GM23338 (cell line): ENCODE data around the gene TFDP1. TPM values are rescaled to one million over a fixed set of nuclear protein-coding genes. Genes with fewer than 3 reads are reported as not detected.

Experiments
- ATAC-seq: fragments of 200-7000 bp; cut with Tn5 transposase; 3 replicates; pipeline ENCODE4 v1.9.1; 2020
- DNase-seq: peaks from one replicate; pipeline ENCODE4 v3.0.0-alpha.2; 2015; ENCODE audit warnings: low spot score
- H2AFZ ChIP-seq: fragments of 200-600 bp; sonication (generic); 2 replicates; pipeline ENCODE4 v1.8.0; 2016; ENCODE audit warnings: antibody characterized with exemption, mild to moderate bottlenecking, moderate library complexity
- H3F3A ChIP-seq: fragments of 200-600 bp; sonication (generic); replicated peaks from 2 replicates; pipeline ENCODE4 v1.8.0; 2017; ENCODE audit warnings: antibody characterized with exemption, mixed run types, low read depth
- H3K27ac ChIP-seq: fragments of 200-600 bp; sonication (generic); 2 replicates; pipeline ENCODE4 v1.6.1; 2016; ENCODE audit warnings: low read depth
- H3K27me3 ChIP-seq: fragments of 200-600 bp; sonication (generic); 2 replicates; pipeline ENCODE4 v1.8.0; 2016; ENCODE audit warnings: mild to moderate bottlenecking, mixed run types, moderate library complexity; ENCODE audit not compliant: insufficient read depth
- H3K36me3 ChIP-seq: fragments of 200-600 bp; sonication (generic); 2 replicates; pipeline ENCODE4 v1.8.0; 2016; ENCODE audit warnings: mild to moderate bottlenecking; ENCODE audit not compliant: insufficient read depth
- H3K4me1 ChIP-seq: fragments of 200-600 bp; sonication (generic); 2 replicates; pipeline ENCODE4 v1.8.0; 2016; ENCODE audit warnings: mild to moderate bottlenecking, moderate library complexity; ENCODE audit not compliant: insufficient read depth
- H3K4me2 ChIP-seq: fragments of 200-600 bp; sonication (generic); 2 replicates; pipeline ENCODE4 v1.7.1; 2017; ENCODE audit warnings: mixed run types
- H3K4me3 ChIP-seq: fragments of 200-600 bp; sonication (generic); 2 replicates; pipeline ENCODE4 v1.6.1; 2016; ENCODE audit warnings: mixed run types
- H3K79me2 ChIP-seq: fragments of 200-600 bp; sonication (generic); replicated peaks from 2 replicates; pipeline ENCODE4 v1.8.0; 2017; ENCODE audit warnings: mild to moderate bottlenecking; ENCODE audit not compliant: insufficient read depth
- H3K9me2 ChIP-seq: fragments of 200-600 bp; sonication (generic); 2 replicates; pipeline ENCODE4 v1.8.0; 2017; ENCODE audit not compliant: insufficient read depth
- H4K20me1 ChIP-seq: fragments of 200-600 bp; sonication (generic); replicated peaks from 2 replicates; pipeline ENCODE4 v1.8.0; 2017; ENCODE audit warnings: mild to moderate bottlenecking; ENCODE audit not compliant: insufficient read depth
- H3K27ac Mint-ChIP-seq: 2 replicates; pipeline ENCODE4 v1.8.0; 2020; ENCODE audit warnings: inconsistent platforms, mild to moderate bottlenecking, moderate library complexity, mixed read lengths
- H3K27me3 Mint-ChIP-seq: 3 replicates; pipeline ENCODE4 v1.8.0; 2022; ENCODE audit warnings: low read depth, mild to moderate bottlenecking, moderate library complexity, mixed read lengths, inconsistent platforms; ENCODE audit not compliant: insufficient read depth, poor library complexity
- H3K36me3 Mint-ChIP-seq: 3 replicates; pipeline ENCODE4 v1.8.0; 2021; ENCODE audit warnings: low read depth, mild to moderate bottlenecking, inconsistent platforms, moderate library complexity, mixed read lengths
- H3K4me1 Mint-ChIP-seq: 3 replicates; pipeline ENCODE4 v1.8.0; 2020; ENCODE audit warnings: mild to moderate bottlenecking, inconsistent platforms, mixed read lengths
- H3K4me3 Mint-ChIP-seq: 3 replicates; pipeline ENCODE4 v1.8.0; 2021; ENCODE audit warnings: moderate library complexity, mild to moderate bottlenecking, inconsistent platforms, mixed read lengths
- H3K9me3 Mint-ChIP-seq: 3 replicates; pipeline ENCODE4 v1.8.0; 2020; ENCODE audit warnings: moderate library complexity, mild to moderate bottlenecking, inconsistent platforms, mixed read lengths
- CREB1 ChIP-seq: fragments of 250-450 bp; sonication (Bioruptor Pico); IDR thresholded peaks from 2 replicates; pipeline ENCODE4 v1.5.0; 2020; ENCODE audit warnings: low read depth, mild to moderate bottlenecking, moderate library complexity
- CTCF ChIP-seq, 2 experiments: fragments of 200-600 bp in 1 of 2; sonication (generic) in 1 of 2; conservative IDR thresholded peaks; 2 replicates each; pipeline versions ENCODE4 v1.5.1 to v1.6.1; 2016 to 2017; ENCODE audit warnings: antibody characterized with exemption in 2 of 2, low read depth in 2 of 2, mild to moderate bottlenecking in 2 of 2, moderate library complexity in 1 of 2
- ETS1 ChIP-seq: IDR thresholded peaks from 2 replicates; pipeline ENCODE4 v1.6.1; 2016; ENCODE audit warnings: antibody characterized with exemption
- EZH2 ChIP-seq: fragments of 200-600 bp; sonication (generic); IDR thresholded peaks from one replicate; pipeline ENCODE4 v1.8.0; 2017; ENCODE audit warnings: antibody characterized with exemption, mild to moderate bottlenecking, low read depth; ENCODE audit not compliant: unreplicated experiment
- JUNB ChIP-seq: IDR thresholded peaks from one replicate; pipeline ENCODE4 v1.6.1; 2016; ENCODE audit warnings: antibody characterized with exemption; ENCODE audit not compliant: unreplicated experiment
- NANOG ChIP-seq: IDR thresholded peaks from 2 replicates; pipeline ENCODE4 v1.6.1; 2016; ENCODE audit warnings: antibody characterized with exemption, borderline replicate concordance
- POLR2AphosphoS5 ChIP-seq: IDR thresholded peaks from 2 replicates; pipeline ENCODE4 v1.6.1; 2016; ENCODE audit warnings: antibody characterized with exemption, low read depth
- REST ChIP-seq: IDR thresholded peaks from one replicate; pipeline ENCODE4 v1.6.1; 2018; ENCODE audit warnings: antibody characterized with exemption; ENCODE audit not compliant: unreplicated experiment
- STAT1 ChIP-seq: IDR thresholded peaks from one replicate; pipeline ENCODE4 v1.6.1; 2016; ENCODE audit warnings: antibody characterized with exemption; ENCODE audit not compliant: unreplicated experiment
- ZNF331 ChIP-seq: fragments of 250-450 bp; sonication (Bioruptor Pico); IDR thresholded peaks from 2 replicates; pipeline ENCODE4 v1.5.0; 2020; ENCODE audit warnings: low read depth, mild to moderate bottlenecking, moderate library complexity
- ZNF462 ChIP-seq: fragments of 250-450 bp; sonication (Bioruptor Pico); IDR thresholded peaks from 2 replicates; pipeline ENCODE4 v1.5.0; 2020; ENCODE audit warnings: mild to moderate bottlenecking, moderate library complexity
- polyA plus RNA-seq: library from polyadenylated mRNA; unstranded; fragments of >200 nt; fragmentation: Nextera tagmentation; extraction: Ambion mirVana; gene quantifications from 2 replicates; pipeline ENCODE4 v1.2.1, GENCODE V29; 2016
- total RNA-seq: library from RNA; depleted of rRNA; stranded (reverse); fragments of >200 nt; shearing (Covaris generic); gene quantifications from 2 replicates; pipeline ENCODE4 v1.2.3, GENCODE V29; 2014

TFDP1 gene
- total and polyA plus RNA-seq, 2 experiments from 2014 or later, result 42.9 to 80.0 TPM

GRCh38 chr13:113644800-113645199 lies 60.2 kb downstream of the TFDP1 start:
- H3F3A ChIP-seq, result no peaks in the 10 kb centered on the region
- no peak overlapping the region for H3K4me3 ChIP-seq
- H4K20me1 ChIP-seq, result no peaks in the 10 kb centered on the region
- TF ChIP-seq JUNB (no peak), EZH2 (no peak), ZNF462 (CRISPR knock-in tag) (no peak), ZNF331 (CRISPR knock-in tag) (no peak), REST (no peak), CREB1 (CRISPR knock-in tag) (no peak), ETS1 (no peak), CTCF (conservative IDR thresholded peaks at IDR 0.05; ENCODE audit: low read depth in 2 of 2) (no peak), NANOG (no peak), POLR2AphosphoS5 (no peak), STAT1 (no peak)
- no peak overlapping the region for H2AFZ ChIP-seq
- Mint-ChIP-seq H3K4me1 (peaks cover 7% of the 10 kb centered on the region; the same call in 2 of the 3 replicates), H3K9me3 (peaks cover 30% of the 10 kb centered on the region; the same call in 2 of the 3 replicates), H3K27me3 (peaks cover 8% of the 10 kb centered on the region), H3K27ac (no peak overlapping the region), H3K36me3 (peaks cover 52% of the 10 kb centered on the region), H3K4me3 (no peak overlapping the region)
- no peaks in the 10 kb centered on the region for H3K9me2 ChIP-seq
- H3K4me2 ChIP-seq, result no peak overlapping the region
- no peak overlapping the region for H3K27ac ChIP-seq
- ATAC-seq (no peak), DNase-seq (no peak)
- no peaks in the 10 kb centered on the region for H3K27me3 ChIP-seq
- no peaks in the 10 kb centered on the region for H3K79me2 ChIP-seq
- H3K4me1 ChIP-seq, result no peaks in the 10 kb centered on the region
- H3K36me3 ChIP-seq, result peaks cover 10% of the 10 kb centered on the region
